Measurements from ENCODE around the gene GADD45A. TPM values are rescaled to one million over a fixed set of nuclear protein-coding genes. Genes with fewer than 3 reads are reported as not detected.
A peak's percentile ranks its signal among the peaks of the same experiment; 100 is the strongest.

GADD45A gene
- total RNA-seq, 2 experiments from 2014 or later, result 20.5 to 26.7 TPM

DNA sequence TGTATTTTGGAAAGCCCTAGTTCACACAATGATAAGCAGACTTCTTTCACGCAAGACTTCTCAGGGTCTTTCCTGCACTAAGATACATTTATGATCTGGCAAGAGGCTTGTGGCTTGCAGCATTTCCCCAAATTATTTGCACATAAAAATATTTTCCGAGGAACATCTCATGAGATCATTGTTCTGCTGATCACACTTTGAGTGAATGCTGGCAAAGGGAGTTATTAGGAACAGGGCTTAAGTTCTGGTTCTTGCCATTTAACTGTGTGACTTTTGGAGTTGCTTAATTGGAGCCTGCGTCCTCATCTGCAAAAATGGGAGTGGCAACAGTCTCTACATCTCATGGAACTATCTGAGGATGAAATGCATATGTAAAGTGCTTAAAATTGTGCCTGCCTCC lies 50.2 kb downstream of the GADD45A start:
- Mint-ChIP-seq H3K27ac (no peak overlapping the region), H3K27me3 (no peaks in the 10 kb centered on the region), H3K4me1 (peaks cover 19% of the 10 kb centered on the region), H3K4me3 (no peak overlapping the region), H3K36me3 (ENCODE audit: low read depth) (no peaks in the 10 kb centered on the region), H3K9me3 (ENCODE audit: low read depth) (no peaks in the 10 kb centered on the region)
- CTCF ChIA-PET, result interaction anchor here (1.0 to 1.2 kb wide), 2 partner anchors 25 to 31 kb away, joined by 4 to 5 read pairs; no protein-coding TSS in a partner anchor
- intact Hi-C loops (cut with DNase I, micrococcal nuclease), result no loop called here
- POLR2A ChIA-PET, result no interaction called here
- ATAC-seq (no peak), DNase-seq (no peak)

- H3K27ac Mint-ChIP-seq, result peak overlapping the region; percentile 81
- H3K36me3 Mint-ChIP-seq (ENCODE audit: low read depth), result no peaks in the 10 kb centered on the region
- ChIA-PET POLR2A (interaction anchor here (1.0 kb wide), 1 partner anchor 51 kb away, joined by 3 read pairs; the partner anchor contains the start of gene GADD45A), CTCF (interaction anchor here (0.7 to 1.5 kb wide), 4 partner anchors 10 to 708 kb away, joined by 3 to 6 read pairs (median 3); no protein-coding TSS in a partner anchor)
- DNase-seq (peak; percentile 74), ATAC-seq (peak; percentile 99)
- H3K9me3 Mint-ChIP-seq (ENCODE audit: low read depth), result no peaks in the 10 kb centered on the region
- peaks cover 16% of the 10 kb centered on the region for H3K4me1 Mint-ChIP-seq
- intact Hi-C loops (cut with DNase I, micrococcal nuclease), result loop anchor here in 1 of 2 experiments (1.0 kb wide), 1 partner anchor 50 kb away; no protein-coding TSS in a partner anchor
- H3K4me3 Mint-ChIP-seq, result peak overlapping the region; percentile 49
- H3K27me3 Mint-ChIP-seq, result no peaks in the 10 kb centered on the region
Observed at GRCh38 chr1:67735806-67736627, 51.0 kb downstream of the GADD45A start.

DNA sequence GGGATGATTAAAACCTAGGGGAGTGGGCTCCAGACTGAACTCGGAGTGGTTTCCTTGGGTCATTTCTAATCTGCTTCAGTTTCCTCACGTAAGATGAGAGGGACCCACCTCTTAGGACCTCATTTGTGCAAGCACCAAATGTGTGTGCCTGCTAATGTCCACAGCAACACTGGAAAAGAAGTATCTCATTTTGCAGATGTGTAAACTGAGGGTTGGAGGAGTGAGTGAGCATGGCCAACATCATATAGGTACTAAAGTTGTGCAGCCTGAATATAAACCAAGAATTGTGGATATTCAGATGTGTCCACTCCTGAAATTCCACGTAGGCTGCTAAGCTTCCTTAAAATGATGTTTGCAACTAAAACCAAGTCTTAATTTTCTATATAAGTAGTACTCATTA lies 51.7 kb downstream of the GADD45A start:
- intact Hi-C loops (cut with DNase I, micrococcal nuclease), result loop anchor here in 1 of 2 experiments (1.0 kb wide), 1 partner anchor 50 kb away; no protein-coding TSS in a partner anchor
- Mint-ChIP-seq H3K36me3 (ENCODE audit: low read depth) (no peaks in the 10 kb centered on the region), H3K27ac (no peak overlapping the region), H3K4me3 (no peak overlapping the region), H3K4me1 (peaks cover 16% of the 10 kb centered on the region), H3K27me3 (no peaks in the 10 kb centered on the region), H3K9me3 (ENCODE audit: low read depth) (no peaks in the 10 kb centered on the region)
- ChIA-PET CTCF (interaction anchor here (0.6 to 1.7 kb wide), 7 partner anchors 10 to 452 kb away, joined by 3 to 6 read pairs (median 3); no protein-coding TSS in a partner anchor), POLR2A (interaction anchor here (1.0 kb wide), 1 partner anchor 51 kb away, joined by 3 read pairs; the partner anchor contains the start of gene GADD45A)
- no peak for ATAC-seq
- no peak for DNase-seq

GRCh38 chr1:67737875-67738274 lies 52.9 kb downstream of the GADD45A start:
- Mint-ChIP-seq H3K27me3 (no peaks in the 10 kb centered on the region), H3K36me3 (ENCODE audit: low read depth) (no peaks in the 10 kb centered on the region), H3K27ac (no peak overlapping the region), H3K4me1 (peaks cover 16% of the 10 kb centered on the region), H3K9me3 (ENCODE audit: low read depth) (no peaks in the 10 kb centered on the region), H3K4me3 (no peak overlapping the region)
- ATAC-seq (no peak), DNase-seq (no peak)
- ChIA-PET POLR2A (no interaction called here), CTCF (interaction anchor here (0.6 to 2.0 kb wide), 6 partner anchors 17 to 238 kb away, joined by 3 to 7 read pairs (median 3); no protein-coding TSS in a partner anchor)
- intact Hi-C loops (cut with DNase I, micrococcal nuclease), result no loop called here

Other genes starting within 250 kb of the GADD45A start
- gene GNG12, start 148.3 kb downstream of the GADD45A start, total RNA-seq, result under 1 TPM; 0.07 to 0.11 TPM

All from activated CD4-positive, alpha-beta T cell treated with anti-CD3 and anti-CD28 coated beads for 36 hours (primary cell).